Raji (cell line): ENCODE measurements around the gene STARD3.

Source experiments
- POLR2A ChIP-seq: IDR thresholded peaks from 2 replicates; pipeline ENCODE4 v1.6.1; 2011; ENCODE audit warnings: low read depth, low read length, control low read depth; ENCODE audit not compliant: insufficient read depth

The STARD3 gene

GRCh38 chr17:39623356-39623950, 13.5 kb upstream of the STARD3 start:
- TF ChIP-seq POLR2A, result no peak

DNA sequence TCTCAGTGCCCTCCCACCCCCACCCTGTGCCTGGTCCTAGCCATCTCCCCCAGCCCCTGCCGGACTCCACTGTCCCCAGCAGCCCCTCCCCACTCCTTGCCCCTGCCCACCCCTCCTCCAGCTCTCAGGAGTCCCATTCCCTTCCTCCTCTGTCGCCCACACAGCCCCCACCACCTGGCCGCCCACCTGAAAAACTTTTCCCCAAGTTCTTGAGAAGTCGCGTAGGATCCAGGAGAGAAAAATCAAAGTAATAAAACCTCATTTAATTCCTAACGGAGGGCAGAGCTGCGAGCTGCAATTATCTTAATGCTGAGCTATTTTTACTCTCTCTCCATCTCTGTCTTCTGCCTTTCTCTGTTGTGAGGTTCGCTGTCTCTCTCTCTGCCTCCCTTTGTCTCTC, 12.6 kb upstream of the STARD3 start:
- no peak for TF ChIP-seq POLR2A

- TF ChIP-seq POLR2A, result no peak
Observed at GRCh38 chr17:39625198-39625785, 11.7 kb upstream of the STARD3 start.

GRCh38 chr17:39626171-39627046, 10.5 kb upstream of the STARD3 start, which contains the start of gene PPP1R1B:
Gene PPP1R1B (plus strand): TSS chr17:39626952. CDS start chr17:39627393, 441 bp downstream.
- TF ChIP-seq POLR2A, result no peak

DNA sequence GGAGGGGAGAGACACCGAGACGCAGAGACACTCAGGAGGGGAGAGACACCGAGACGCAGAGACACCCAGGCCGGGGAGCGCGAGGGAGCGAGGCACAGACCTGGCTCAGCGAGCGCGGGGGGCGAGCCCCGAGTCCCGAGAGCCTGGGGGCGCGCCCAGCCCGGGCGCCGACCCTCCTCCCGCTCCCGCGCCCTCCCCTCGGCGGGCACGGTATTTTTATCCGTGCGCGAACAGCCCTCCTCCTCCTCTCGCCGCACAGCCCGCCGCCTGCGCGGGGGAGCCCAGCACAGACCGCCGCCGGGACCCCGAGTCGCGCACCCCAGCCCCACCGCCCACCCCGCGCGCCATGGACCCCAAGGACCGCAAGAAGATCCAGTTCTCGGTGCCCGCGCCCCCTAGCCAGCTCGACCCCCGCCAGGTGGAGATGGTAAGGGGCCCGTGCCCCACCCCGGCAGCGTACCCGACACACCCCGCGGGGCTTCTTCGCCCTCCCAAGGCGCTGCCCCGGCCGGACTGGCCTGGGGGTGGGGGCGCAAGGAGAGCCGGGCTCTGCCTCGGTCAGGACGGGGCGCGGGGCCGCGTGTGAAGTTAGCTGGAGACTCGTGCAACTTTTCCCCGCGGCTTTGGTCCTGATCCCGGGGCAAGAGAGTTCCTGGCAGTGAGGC, 9.8 kb upstream of the STARD3 start:
- TF ChIP-seq POLR2A, result no peak

GRCh38 chr17:39627712-39628516, 9.0 kb upstream of the STARD3 start:
- TF ChIP-seq POLR2A, result no peak

DNA sequence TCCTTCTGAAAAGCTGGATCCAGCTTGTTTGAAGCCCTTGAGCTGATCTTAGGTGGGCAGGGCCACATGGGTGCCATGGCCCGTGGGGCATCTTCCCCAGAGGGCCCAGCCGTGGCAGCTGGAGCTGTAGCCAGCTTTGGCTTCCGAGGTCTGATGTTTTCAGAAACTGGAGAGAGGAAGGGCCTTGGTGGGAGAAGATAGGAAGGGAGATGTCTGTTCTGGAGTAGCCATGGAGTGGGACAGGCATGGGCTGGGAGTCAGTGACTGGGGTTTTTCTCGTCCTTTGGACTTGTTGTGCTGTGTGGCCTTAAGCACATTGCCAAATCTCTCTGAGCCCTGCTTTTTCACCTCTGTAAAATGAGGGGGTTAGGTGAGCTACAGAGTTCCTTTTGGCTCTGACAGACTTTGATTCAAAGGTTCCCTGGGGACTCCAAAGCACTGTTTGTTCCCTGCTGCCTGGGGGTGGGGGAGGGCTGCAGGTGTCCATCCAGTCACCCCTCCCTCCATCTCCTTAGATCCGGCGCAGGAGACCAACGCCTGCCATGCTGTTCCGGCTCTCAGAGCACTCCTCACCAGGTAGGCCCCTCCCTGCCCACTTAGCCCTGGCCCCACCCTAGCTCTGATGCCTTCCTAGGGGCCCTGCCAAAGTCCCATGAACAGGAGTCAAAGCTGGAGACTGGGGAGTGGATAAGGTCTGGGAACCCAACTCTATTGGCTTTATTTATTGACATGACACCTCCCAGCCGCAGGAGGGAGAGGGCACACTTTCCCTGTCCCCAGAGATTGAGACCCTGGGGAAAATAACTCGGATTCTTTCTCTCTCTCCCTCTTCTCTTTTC, 8.1 kb upstream of the STARD3 start:
- no peak for TF ChIP-seq POLR2A

GRCh38 chr17:39629494-39629880, 7.5 kb upstream of the STARD3 start:
- TF ChIP-seq POLR2A, result no peak

GRCh38 chr17:39629898-39630297, 7.0 kb upstream of the STARD3 start:
- TF ChIP-seq POLR2A, result no peak

DNA sequence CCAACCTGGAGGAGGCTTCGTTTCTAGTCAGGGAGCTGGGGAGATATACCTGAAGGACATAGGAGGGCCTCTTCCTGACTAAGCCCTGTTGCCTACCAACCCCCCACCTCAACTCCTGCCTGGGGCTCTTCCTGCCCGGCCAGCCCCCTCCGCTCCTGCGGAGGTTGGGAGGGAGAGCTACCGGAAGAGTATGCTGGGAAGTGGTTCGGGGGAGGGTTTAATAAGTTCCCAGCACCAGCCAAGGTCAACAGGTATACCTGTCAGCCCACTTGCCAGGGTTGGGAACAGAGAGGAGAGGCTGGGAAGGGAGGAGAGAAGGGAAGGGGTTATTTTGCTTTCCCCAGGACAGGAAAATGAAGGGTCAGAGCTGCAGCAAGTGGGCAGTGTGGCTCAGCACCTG, 5.5 kb upstream of the STARD3 start:
- TF ChIP-seq POLR2A, result no peak

- no peak for TF ChIP-seq POLR2A
Observed at GRCh38 chr17:39632153-39632941, 4.6 kb upstream of the STARD3 start.

DNA sequence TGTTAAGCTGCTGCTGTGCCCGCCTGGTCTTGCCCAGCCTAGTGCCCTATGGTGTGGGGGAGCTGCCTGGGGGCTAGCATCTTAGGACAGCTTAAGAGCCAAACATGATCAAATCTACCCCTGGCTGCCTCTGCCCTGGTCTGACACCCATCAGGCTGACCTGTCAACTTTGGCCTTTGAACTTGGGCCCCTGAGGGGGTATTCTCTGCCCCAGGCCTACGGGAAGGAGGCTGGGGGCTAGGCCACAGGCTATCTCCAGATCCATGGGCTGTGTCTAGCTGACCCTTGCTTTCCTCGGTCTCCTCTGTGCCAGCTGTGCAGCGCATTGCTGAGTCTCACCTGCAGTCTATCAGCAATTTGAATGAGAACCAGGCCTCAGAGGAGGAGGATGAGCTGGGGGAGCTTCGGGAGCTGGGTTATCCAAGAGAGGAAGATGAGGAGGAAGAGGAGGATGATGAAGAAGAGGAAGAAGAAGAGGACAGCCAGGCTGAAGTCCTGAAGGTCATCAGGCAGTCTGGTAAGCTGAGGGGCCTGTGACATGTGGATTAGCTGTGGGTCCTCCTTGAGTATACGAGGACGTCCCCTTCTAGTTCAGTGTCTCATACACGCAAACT, 3.3 kb upstream of the STARD3 start:
- TF ChIP-seq POLR2A, result no peak

DNA sequence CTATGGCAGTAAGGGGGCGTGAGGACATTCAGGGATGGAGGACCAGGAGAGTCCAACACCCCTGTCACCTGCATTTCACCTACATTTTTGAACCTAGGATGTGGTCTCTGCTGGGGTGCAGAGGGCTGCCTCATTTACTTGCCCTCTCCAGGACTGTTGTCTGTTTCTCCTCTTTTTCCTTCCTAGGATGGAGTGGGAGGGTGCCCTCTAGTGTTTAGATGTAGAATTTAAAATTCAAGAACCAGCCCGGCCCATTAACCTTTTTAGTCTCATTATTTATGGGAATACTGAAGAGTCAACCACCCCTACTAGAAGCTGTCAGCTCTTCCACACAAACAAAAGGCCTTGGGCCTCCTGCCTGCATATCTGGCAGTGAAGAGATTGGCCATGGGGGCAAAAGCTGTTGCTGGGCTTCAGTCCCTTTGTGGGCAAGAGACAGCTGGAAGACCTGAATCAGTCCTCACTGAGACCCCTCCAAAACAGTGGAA, 2.5 kb upstream of the STARD3 start:
- no peak for TF ChIP-seq POLR2A

DNA sequence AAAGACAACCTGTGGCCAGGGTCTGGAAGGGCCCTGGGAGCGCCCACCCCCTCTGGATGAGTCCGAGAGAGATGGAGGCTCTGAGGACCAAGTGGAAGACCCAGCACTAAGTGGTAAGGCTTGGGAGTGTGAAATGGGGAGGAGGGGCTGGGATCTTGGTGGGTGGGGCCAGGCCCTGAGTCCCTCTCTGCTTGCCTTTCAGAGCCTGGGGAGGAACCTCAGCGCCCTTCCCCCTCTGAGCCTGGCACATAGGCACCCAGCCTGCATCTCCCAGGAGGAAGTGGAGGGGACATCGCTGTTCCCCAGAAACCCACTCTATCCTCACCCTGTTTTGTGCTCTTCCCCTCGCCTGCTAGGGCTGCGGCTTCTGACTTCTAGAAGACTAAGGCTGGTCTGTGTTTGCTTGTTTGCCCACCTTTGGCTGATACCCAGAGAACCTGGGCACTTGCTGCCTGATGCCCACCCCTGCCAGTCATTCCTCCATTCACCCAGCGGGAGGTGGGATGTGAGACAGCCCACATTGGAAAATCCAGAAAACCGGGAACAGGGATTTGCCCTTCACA, 1.2 kb upstream of the STARD3 start:
- TF ChIP-seq POLR2A, result no peak
